Tibial artery (tissue), 4 donors: ENCODE data around the gene PTPN18.

Source experiments
- DNase-seq, 2 donors: peaks; one replicate each; pipeline ENCODE4 v3.0.0-alpha.2; 2019
- H3K27ac ChIP-seq, 2 donors: fragments of 200-600 bp; sonication (generic) in 1 of 2; 1 replicate in 1 of 2; 2 replicates in 1 of 2; pipeline ENCODE4 v1.5.1; 2018 to 2019; ENCODE audit warnings: mild to moderate bottlenecking in 1 of 2
- H3K27me3 ChIP-seq, 2 donors: fragments of 200-600 bp; sonication (generic) in 1 of 2; one replicate each; pipeline versions ENCODE4 v1.5.1 to v1.6.0; 2016 to 2019
- H3K36me3 ChIP-seq, 3 donors: fragments of 200-600 bp; sonication (generic) in 2 of 3; one replicate each; pipeline ENCODE4 v1.5.1; 2016 to 2019; ENCODE audit warnings: mild to moderate bottlenecking in 2 of 3
- H3K4me1 ChIP-seq, 4 donors: fragments of 200-600 bp; sonication (generic) in 2 of 4; 1 replicate in 3 of 4; 2 replicates in 1 of 4; pipeline ENCODE4 v1.5.1; 2016 to 2019
- H3K4me3 ChIP-seq, 2 donors: fragments of 200-600 bp; sonication (generic) in 1 of 2; 1 replicate in 1 of 2; 2 replicates in 1 of 2; pipeline ENCODE4 v1.5.1; 2018 to 2019; ENCODE audit warnings: mild to moderate bottlenecking in 2 of 2
- H3K9me3 ChIP-seq, 3 donors: fragments of 200-600 bp; sonication (generic) in 1 of 3; one replicate each; pipeline ENCODE4 v1.5.1; 2016 to 2019
- intact Hi-C: fragments of 100-400 bp; cut with DNase I; formaldehyde crosslinking; loops from one replicate; pipeline ENCODE4 v1.15.0; 2023; ENCODE audit warnings: low total_unique reads
- TF ChIP-seq, protein P1 (sequence below), 2 experiments: fragments of 200-600 bp in 1 of 2; fragments of 450-650 bp in 1 of 2; IDR thresholded peaks; one replicate each; pipeline ENCODE4 v1.5.1; 2017 to 2019; ENCODE audit warnings: antibody characterized with exemption in 2 of 2, mild to moderate bottlenecking in 1 of 2, moderate library complexity in 1 of 2

Gene PTPN18

DNA sequence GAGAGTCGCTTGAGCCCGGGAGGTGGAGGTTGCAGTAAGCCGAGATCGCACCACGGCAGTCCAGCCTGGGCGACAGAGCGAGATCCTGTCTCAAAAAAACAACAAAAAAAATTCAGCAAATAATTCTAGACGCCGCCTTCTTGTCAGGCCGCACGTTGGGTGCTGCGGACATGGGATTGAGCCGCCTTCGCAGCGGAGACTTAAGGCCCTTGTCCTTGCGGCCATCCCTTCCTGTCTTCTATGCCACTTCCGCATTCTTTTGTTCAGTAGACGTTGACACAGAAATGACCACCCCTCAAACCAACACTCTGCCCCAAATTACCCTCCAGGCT lies 15.8 kb downstream of the PTPN18 start:
- intact Hi-C loops: no loop called here
- Histone ChIP-seq H3K9me3 (no peaks in the 10 kb centered on the region), H3K4me1 (peaks cover 0 to 34% (median 22%) of the 10 kb centered on the region in 4 donors), H3K4me3 (peak overlapping the region; percentile 91 to 93), H3K27me3 (no peaks in the 10 kb centered on the region), H3K36me3 (peaks cover 0 to 16% (median 6%) of the 10 kb centered on the region in 3 donors), H3K27ac (peak overlapping the region; percentile 76 to 88)
- TF ChIP-seq, protein P1, sequence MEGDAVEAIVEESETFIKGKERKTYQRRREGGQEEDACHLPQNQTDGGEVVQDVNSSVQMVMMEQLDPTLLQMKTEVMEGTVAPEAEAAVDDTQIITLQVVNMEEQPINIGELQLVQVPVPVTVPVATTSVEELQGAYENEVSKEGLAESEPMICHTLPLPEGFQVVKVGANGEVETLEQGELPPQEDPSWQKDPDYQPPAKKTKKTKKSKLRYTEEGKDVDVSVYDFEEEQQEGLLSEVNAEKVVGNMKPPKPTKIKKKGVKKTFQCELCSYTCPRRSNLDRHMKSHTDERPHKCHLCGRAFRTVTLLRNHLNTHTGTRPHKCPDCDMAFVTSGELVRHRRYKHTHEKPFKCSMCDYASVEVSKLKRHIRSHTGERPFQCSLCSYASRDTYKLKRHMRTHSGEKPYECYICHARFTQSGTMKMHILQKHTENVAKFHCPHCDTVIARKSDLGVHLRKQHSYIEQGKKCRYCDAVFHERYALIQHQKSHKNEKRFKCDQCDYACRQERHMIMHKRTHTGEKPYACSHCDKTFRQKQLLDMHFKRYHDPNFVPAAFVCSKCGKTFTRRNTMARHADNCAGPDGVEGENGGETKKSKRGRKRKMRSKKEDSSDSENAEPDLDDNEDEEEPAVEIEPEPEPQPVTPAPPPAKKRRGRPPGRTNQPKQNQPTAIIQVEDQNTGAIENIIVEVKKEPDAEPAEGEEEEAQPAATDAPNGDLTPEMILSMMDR (IDR thresholded peaks at IDR 0.05): no peak
- DNase-seq: no peak

DNA sequence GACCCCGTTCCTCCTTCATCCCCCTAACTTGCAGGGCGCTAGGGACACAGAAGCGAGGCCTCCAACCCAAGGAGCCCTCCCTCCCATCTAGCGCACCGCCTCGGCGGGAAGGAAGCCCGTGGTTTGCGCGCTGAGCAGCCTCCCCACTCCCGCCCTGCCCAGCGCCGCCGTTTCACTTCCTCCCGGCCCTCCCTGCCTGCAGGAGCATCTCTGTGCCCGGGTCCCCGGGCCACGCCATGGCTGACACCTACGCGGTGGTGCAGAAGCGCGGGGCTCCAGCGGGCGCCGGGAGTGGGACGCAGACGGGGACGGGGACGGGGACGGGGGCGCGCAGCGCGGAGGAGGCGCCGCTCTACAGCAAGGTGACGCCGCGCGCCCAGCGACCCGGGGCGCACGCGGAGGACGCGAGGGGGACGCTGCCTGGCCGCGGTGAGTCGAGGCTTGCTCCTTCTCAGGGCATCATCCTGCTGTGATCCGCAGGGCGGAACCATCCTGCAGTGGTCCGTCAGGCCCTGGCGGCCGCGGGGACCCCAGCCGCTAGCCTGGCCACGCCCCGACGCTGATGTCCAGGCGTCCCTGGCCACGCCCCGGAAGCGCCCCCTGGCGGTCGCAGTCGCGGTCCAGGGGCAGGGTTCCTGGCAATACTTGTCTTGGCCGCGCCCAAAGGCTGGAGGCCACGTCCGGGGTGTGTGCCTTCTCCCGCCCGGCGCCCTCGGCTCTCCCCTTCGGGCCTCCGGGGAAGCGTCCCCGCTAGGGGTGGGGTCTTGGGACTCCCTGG lies 16.4 kb downstream of the PTPN18 start:
- peak; percentile 88 to 93 for DNase-seq
- H3K4me1 ChIP-seq: peaks cover 0 to 34% (median 22%) of the 10 kb centered on the region in 4 donors
- H3K4me3 ChIP-seq: peak overlapping the region; percentile 91 to 93
- peaks cover 0 to 19% (median 6%) of the 10 kb centered on the region in 3 donors for H3K36me3 ChIP-seq
- H3K9me3 ChIP-seq: no peaks in the 10 kb centered on the region
- H3K27ac ChIP-seq: peak overlapping the region; percentile 76 to 88
- intact Hi-C loops: no loop called here
- TF ChIP-seq, protein P1 (IDR thresholded peaks at IDR 0.05): peak; percentile 87 to 91
- no peaks in the 10 kb centered on the region for H3K27me3 ChIP-seq

DNA sequence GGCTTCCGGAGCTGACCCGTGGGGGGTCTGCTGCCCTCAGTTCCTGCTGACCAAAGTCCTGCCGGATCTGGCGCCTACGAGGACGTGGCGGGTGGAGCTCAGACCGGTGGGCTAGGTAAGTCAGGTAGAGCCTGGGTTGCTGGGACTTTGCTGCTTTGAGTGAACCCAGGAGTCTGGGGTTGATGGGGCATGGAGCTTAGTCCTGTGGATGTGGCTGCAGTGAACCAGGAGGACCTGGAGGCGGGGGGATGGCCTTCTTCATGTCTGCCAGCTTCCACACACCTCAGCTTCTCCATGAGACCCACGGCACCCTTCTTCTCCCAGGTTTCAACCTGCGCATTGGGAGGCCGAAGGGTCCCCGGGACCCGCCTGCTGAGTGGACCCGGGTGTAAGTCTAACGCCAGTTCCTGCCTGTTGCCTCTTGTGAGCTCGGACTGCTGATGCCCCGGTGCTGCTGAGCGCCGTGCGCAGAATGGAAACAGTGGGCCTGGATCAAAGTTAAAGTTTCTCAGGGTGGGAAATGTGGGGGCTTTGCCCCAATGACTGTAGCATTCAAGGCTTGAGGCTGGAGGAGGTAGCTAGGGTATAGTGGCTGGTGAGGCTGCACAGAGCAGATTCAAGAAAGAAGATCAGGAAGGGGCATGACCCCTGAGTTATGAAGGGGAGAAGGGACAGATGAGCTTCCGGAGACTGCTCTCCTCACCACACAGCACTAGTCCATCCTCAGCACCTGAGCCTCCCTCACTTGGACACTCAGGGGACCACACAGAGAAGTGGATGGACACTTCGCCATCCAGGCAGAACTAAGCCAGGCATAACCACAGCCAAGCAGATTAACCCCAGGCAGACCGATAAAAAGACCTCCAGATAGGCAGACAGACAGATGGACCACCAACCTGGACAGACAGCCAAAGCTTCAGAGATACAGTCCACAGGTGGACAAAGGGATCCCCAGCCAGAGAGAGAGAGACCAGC lies 17.3 kb downstream of the PTPN18 start:
- no peak for DNase-seq
- TF ChIP-seq, protein P1 (IDR thresholded peaks at IDR 0.05): no peak
- H3K4me3 ChIP-seq: peak overlapping the region; percentile 91 to 93
- peak overlapping the region; percentile 76 to 88 for H3K27ac ChIP-seq
- no peaks in the 10 kb centered on the region for H3K27me3 ChIP-seq
- intact Hi-C loops: no loop called here
- H3K9me3 ChIP-seq: no peaks in the 10 kb centered on the region
- H3K4me1 ChIP-seq: peaks cover 0 to 34% (median 22%) of the 10 kb centered on the region in 4 donors
- peaks cover 0 to 19% (median 6%) of the 10 kb centered on the region in 3 donors for H3K36me3 ChIP-seq

DNA sequence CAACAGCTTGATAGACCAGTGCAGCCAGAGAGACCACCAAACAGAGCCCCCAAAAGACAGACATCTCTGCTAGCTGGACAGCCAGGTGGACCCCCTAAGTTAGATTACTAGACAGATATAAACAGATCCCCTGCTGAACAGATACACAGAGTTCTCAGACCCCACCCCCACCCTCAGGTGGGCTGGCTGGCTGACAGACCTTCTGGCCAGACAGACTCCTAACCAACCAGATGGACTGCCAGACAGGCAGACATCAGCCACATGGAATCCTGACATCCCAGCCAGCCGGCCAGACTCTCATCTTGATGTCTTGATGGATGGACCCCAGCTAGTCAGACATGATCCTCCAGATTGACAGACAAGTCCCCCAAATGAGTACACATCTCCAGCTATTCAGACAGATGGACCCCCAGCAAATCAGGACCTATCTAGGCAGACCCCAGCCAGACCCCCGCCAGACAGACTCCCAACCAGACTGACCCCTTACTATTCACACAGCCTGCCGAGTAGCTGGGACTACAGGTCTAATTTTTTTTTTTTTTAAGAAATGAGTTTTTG lies 18.0 kb downstream of the PTPN18 start:
- Histone ChIP-seq H3K4me3 (peak overlapping the region in 1 of 2 donors; percentile 93), H3K36me3 (peaks cover 0 to 19% (median 6%) of the 10 kb centered on the region in 3 donors), H3K27ac (peak overlapping the region in 1 of 2 donors; percentile 88), H3K27me3 (no peaks in the 10 kb centered on the region), H3K9me3 (no peaks in the 10 kb centered on the region), H3K4me1 (peaks cover 0 to 34% (median 22%) of the 10 kb centered on the region in 4 donors)
- intact Hi-C loops: no loop called here
- TF ChIP-seq, protein P1 (IDR thresholded peaks at IDR 0.05): no peak
- DNase-seq: no peak

DNA sequence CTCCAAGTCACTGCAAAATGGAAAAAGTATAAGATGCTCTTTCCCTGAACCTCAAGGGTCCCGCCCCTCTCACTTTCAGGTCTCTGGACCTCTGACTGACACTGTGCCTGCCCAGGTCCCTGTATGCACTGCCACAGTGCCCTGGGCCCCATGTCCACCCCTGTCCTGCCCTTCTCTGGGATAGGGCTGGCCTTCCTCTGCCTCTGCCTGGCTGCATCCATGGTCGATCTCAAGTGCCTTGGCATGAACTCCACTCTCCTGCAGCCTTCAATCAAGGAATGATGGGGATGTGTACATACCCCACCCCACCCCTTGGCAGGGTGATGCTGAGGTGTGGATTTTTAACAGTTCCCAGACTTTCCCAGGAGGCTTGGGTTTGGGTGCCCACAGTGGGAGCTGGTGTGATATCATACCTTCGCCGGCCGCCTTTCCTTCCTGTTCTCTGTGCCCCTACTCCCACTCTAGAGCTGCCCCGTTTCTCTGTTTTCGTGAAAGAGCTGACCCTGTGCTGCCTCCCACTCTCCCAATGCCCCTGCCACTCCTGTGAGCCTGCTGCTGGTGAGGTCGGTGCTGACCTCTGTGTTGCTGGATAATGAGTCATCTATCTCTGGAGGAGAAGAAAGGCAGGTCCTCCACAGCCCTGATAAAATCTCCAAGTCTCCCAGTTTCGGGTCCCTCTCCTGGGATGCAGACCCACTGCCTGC lies 18.9 kb downstream of the PTPN18 start:
- Histone ChIP-seq H3K27me3 (no peaks in the 10 kb centered on the region), H3K27ac (no peak overlapping the region)
- intact Hi-C loops: no loop called here

More for the DNA sequence above, 18.9 kb downstream of the PTPN18 start:
- Histone ChIP-seq H3K4me1 (peaks cover 0 to 34% (median 22%) of the 10 kb centered on the region in 4 donors), H3K4me3 (no peak overlapping the region), H3K36me3 (peaks cover 0 to 19% (median 6%) of the 10 kb centered on the region in 3 donors), H3K9me3 (no peaks in the 10 kb centered on the region)
- DNase-seq: no peak
- TF ChIP-seq, protein P1 (IDR thresholded peaks at IDR 0.05): no peak
